Fibroblast of lung (primary cell): ENCODE measurements around the gene GLIS1.

Experiments used
- EZH2 ChIP-seq: IDR thresholded peaks from 2 replicates; pipeline ENCODE4 v1.5.1; 2012; ENCODE audit warnings: low read length, control low read depth, mild to moderate bottlenecking; ENCODE audit errors: missing control alignments
- TF ChIP-seq, protein P1 (sequence below), 2 donors: IDR thresholded peaks in 1 of 2; conservative IDR thresholded peaks in 1 of 2; 1 replicate in 1 of 2; 2 replicates in 1 of 2; pipeline ENCODE4 v1.5.1; 2011 to 2012; ENCODE audit warnings: low read length in 2 of 2, control low read depth in 1 of 2, inconsistent platforms in 1 of 2, low read depth in 1 of 2, mild to moderate bottlenecking in 1 of 2

- TF ChIP-seq, protein P1, sequence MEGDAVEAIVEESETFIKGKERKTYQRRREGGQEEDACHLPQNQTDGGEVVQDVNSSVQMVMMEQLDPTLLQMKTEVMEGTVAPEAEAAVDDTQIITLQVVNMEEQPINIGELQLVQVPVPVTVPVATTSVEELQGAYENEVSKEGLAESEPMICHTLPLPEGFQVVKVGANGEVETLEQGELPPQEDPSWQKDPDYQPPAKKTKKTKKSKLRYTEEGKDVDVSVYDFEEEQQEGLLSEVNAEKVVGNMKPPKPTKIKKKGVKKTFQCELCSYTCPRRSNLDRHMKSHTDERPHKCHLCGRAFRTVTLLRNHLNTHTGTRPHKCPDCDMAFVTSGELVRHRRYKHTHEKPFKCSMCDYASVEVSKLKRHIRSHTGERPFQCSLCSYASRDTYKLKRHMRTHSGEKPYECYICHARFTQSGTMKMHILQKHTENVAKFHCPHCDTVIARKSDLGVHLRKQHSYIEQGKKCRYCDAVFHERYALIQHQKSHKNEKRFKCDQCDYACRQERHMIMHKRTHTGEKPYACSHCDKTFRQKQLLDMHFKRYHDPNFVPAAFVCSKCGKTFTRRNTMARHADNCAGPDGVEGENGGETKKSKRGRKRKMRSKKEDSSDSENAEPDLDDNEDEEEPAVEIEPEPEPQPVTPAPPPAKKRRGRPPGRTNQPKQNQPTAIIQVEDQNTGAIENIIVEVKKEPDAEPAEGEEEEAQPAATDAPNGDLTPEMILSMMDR (conservative IDR thresholded peaks at IDR 0.05 in 1 of 2, IDR thresholded peaks at IDR 0.05 in 1 of 2; ENCODE audit: low read depth in 1 of 2, low read length in 2 of 2), result no peak
- TF ChIP-seq EZH2, result no peak
Measured at GRCh38 chr1:53599481-53599880, 139.5 kb downstream of the GLIS1 start.
